Peyer's patch (tissue), 4 donors: ENCODE results near the gene HOXD9.

ENCODE experiments used
- CTCF ChIP-seq, 6 experiments: fragments of 450-650 bp in 4 of 6; fragments of 200-600 bp in 2 of 6; sonication (generic) in 1 of 6; IDR thresholded peaks; one replicate each; pipeline ENCODE4 v1.5.1; 2017 to 2019; ENCODE audit warnings: antibody characterized with exemption in 6 of 6, mild to moderate bottlenecking in 3 of 6, moderate library complexity in 1 of 6
- POLR2A ChIP-seq, 2 donors: fragments of 450-650 bp; IDR thresholded peaks; one replicate each; pipeline ENCODE4 v1.5.1; 2017; ENCODE audit warnings: antibody characterized with exemption in 2 of 2, mild to moderate bottlenecking in 2 of 2, moderate library complexity in 2 of 2

- no peak for TF ChIP-seq CTCF (IDR thresholded peaks at IDR 0.05)
- TF ChIP-seq POLR2A (IDR thresholded peaks at IDR 0.05) = no peak
Measured at GRCh38 chr2:176085120-176085788, 37.3 kb upstream of the HOXD9 start.
